Retinal pigment epithelial cell (primary cell): Measurements from ENCODE around the gene GSK3B.

Experiments
- DNase-seq: peaks from one replicate; pipeline ENCODE4 v3.0.0-alpha.2; 2010; ENCODE audit warnings: low read depth
- H3K4me3 ChIP-seq: 2 replicates; pipeline ENCODE4 v1.5.1; 2011; ENCODE audit warnings: mild to moderate bottlenecking, low read length, control low read depth, moderate library complexity
- TF ChIP-seq, protein P1 (sequence below): conservative IDR thresholded peaks from 2 replicates; pipeline ENCODE4 v1.5.1; 2011; ENCODE audit warnings: low read depth, low read length, control low read depth, inconsistent platforms

Gene GSK3B

DNA sequence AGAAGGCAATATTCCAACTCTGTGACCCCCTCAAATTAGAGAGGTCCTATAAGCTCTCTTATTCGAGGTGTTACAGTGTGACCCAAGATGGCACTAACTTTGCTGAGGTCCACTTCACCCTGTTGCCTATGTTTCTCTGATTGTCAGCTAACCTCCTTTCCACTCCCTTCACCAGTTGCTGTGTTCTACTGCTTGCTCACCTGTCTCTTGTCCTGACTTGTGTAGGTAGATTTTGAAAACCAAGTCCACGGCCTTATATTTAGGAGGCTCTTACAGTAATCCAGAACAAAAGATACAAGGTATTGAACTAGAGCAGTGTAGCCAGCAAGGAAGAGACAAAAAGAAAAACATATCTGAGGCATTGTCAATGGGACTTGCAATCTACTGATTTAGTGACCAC lies 20.1 kb upstream of the GSK3B start:
- TF ChIP-seq, protein P1, sequence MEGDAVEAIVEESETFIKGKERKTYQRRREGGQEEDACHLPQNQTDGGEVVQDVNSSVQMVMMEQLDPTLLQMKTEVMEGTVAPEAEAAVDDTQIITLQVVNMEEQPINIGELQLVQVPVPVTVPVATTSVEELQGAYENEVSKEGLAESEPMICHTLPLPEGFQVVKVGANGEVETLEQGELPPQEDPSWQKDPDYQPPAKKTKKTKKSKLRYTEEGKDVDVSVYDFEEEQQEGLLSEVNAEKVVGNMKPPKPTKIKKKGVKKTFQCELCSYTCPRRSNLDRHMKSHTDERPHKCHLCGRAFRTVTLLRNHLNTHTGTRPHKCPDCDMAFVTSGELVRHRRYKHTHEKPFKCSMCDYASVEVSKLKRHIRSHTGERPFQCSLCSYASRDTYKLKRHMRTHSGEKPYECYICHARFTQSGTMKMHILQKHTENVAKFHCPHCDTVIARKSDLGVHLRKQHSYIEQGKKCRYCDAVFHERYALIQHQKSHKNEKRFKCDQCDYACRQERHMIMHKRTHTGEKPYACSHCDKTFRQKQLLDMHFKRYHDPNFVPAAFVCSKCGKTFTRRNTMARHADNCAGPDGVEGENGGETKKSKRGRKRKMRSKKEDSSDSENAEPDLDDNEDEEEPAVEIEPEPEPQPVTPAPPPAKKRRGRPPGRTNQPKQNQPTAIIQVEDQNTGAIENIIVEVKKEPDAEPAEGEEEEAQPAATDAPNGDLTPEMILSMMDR = no peak

DNA sequence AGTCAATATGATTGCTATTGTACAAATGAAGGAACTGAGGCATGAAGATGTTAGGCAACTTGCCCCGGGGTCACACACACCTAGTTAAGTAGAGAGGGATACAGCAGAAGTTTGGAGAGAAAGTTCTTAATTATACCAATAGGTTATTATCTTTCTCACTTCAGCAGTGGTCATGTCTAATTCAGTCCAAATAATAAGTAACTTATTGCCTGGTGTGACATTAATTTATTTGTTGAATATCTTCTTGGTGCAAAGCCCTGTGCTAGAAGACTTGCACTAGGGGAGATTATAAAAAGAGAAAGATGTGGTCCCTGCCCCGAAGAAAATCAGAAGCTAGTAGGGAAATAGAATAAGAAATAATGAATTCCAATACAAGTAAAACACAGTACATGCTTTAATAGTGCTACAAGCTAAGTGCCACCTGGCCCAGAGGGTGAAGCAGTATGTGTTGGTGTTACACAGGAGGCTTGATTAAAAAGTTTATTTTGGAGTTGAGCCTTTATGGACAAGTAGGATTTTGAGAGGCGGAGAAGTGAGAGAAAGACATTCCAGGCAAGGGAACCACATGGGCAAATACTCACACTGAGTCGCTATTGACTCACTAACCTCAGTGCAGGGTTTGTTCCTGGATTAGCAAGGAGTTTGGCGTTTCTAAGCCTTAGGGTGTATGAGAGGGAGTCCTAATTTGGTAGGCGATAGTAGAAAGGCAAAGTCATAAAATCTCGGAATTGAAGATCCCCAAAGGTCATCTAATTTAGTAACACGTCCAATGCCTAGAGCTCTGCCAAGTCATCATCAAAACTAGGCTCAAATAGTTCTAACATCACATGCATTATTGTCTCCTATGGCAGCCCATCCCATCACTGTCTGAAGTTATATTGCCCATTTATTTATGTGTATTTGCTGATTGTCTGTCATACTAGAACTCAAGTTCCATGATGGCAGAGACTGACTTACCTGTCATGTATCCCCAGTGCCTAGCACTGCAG lies 19.2 kb upstream of the GSK3B start:
- TF ChIP-seq, protein P1 = no peak
- no peak for DNase-seq
- no peak overlapping the region for H3K4me3 ChIP-seq

More for the DNA sequence above, 20.1 kb upstream of the GSK3B start:
- no peak overlapping the region for H3K4me3 ChIP-seq
- DNase-seq = no peak

DNA sequence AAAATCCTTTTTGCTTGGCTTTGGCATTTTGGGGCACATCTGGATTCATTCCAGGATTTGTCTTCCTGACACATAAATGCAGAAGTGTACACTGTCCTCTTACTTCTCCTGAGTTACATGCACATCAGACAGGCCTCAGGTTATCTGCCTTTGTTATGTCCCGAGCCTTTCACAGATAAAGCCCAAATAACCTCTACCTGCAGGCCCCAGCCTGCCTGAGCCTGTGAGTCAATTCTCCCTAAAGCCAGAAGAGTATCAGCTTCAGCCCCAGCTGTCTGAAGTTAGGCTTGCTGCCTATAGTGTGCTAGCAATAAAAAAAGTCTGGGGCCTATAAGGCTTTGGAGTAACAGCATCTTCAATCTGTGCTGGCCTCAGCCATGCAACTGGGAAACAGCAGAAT lies 17.7 kb upstream of the GSK3B start:
- no peak for DNase-seq
- H3K4me3 ChIP-seq = no peak overlapping the region
- TF ChIP-seq, protein P1 = no peak

DNA sequence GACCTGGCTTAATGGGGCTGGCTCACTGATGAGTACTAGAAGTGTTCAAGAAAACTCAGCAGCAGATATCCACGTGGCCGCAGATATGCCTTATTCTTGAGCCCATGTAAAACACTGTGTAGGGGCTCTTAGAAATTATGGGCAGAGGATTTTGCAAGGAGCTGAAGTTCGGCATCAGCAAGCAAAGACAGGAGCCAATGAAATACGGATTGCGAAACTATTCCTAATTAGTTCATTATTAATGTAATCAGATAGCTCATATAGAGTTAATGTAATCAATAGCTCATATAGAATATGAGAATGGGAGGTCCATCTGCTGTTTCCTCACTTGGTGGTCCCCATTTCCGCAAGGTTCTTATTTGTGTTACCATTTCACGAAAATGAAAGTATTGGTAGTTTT lies 9.0 kb upstream of the GSK3B start:
- DNase-seq = no peak
- TF ChIP-seq, protein P1 = no peak
- no peak overlapping the region for H3K4me3 ChIP-seq

DNA sequence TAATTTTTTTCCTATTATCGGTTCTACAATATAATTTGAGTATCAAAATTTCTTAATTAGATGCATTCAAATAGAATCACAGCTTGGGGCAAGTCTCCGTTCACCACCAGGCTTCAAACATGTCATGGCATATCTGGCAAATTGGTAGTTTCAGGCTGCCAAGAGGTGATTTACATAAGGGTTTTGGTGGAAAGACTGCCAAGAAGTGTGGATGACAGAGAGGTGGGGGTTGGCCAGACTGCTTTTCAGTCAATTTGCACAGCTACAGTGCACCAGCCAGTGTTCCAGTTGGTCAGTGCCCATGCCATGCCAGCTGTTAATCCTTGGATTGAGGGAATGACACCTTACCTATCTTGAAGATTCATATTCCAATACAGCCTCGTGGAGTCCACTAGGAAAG lies 8.4 kb upstream of the GSK3B start:
- no peak for DNase-seq
- TF ChIP-seq, protein P1 = no peak
- H3K4me3 ChIP-seq = no peak overlapping the region

DNA sequence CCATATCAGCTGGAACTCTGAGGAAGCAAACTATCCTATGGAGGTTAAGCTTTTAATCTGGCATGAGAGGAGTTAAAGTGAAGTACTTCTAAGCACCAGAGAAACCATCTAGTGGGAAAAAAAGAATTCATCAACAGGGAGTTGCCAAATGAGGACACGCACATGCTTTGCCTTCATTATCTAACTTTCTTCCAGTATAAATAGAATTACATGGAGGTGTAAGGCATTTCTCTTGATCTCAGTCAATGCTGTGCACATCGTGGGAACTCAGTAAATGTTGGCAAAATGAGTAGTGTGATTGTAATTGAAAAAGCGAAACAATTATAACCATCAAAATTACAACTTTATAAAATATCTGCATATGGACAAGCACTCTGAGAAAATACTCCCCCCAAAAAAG lies 8.0 kb upstream of the GSK3B start:
- H3K4me3 ChIP-seq = no peak overlapping the region
- TF ChIP-seq, protein P1 = no peak
- no peak for DNase-seq

DNA sequence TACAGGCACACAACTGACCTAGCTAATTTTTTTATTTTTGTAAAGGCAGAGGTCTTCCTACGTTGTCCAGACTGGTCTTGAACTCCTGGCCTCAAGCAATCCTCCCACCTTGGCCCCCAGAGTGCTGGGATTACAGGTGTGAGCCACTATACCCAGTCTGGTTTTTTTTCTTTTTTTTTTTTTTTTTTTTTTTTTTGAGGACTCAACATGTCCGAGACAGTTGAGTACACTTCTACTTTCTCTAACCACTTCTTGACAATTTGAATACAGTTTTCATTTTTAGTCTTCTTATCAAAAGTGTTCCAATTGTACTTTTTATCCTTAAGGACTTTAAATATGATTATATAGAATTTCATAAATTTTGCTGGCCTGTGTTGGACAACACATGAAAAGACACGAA lies 7.4 kb upstream of the GSK3B start:
- no peak for DNase-seq

More for the DNA sequence above, 7.4 kb upstream of the GSK3B start:
- H3K4me3 ChIP-seq = no peak overlapping the region
- TF ChIP-seq, protein P1 = no peak
